ENCODE results near the gene CLEC20A. TPM values are rescaled to one million over a fixed set of nuclear protein-coding genes. Genes with fewer than 3 reads are reported as not detected.

Gene CLEC20A
- total and polyA plus RNA-seq, 2 donors (not counting 1 experiment from before 2014, with no cell fraction given): 4.9 to 5.2 TPM

GRCh38 chr1:178436899-178437298 is 59.9 kb downstream of the CLEC20A start:
- POLR2A ChIA-PET: no interaction called here
- 100% methylated on average over 1 of the region's 2 CpGs for WGBS (ENCODE audit: insufficient coverage)

GRCh38 chr1:178434899-178435435 is 61.8 kb downstream of the CLEC20A start:
- Histone ChIP-seq H3K36me3 (replicated peaks in 1 of 2; ENCODE audit: control extremely low read depth in 1 of 2, control insufficient read depth in 1 of 2, extremely low read depth in 1 of 2, insufficient read depth in 2 of 2, low read length in 1 of 2) (no peaks in the 10 kb centered on the region), H3K4me1 (ENCODE audit: control insufficient read depth in 2 of 2, insufficient read depth in 2 of 2, low read length in 2 of 2) (no peaks in the 10 kb centered on the region), H3K4me3 (ENCODE audit: control extremely low read depth in 1 of 5, extremely low read depth in 1 of 5, insufficient read depth in 1 of 5, low read depth in 2 of 5, low read length in 4 of 5) (no peak overlapping the region), H3K27ac (ENCODE audit: low read length in 2 of 2) (no peak overlapping the region), H4K20me1 (ENCODE audit: control insufficient read depth, insufficient read depth, low read length, poor library complexity, severe bottlenecking) (no peaks in the 10 kb centered on the region), H3K27me3 (replicated peaks in 1 of 4; ENCODE audit: control extremely low read depth in 1 of 4, control insufficient read depth in 3 of 4, insufficient read depth in 4 of 4, low read length in 3 of 4) (no peaks in the 10 kb centered on the region), H3K4me2 (replicated peaks; ENCODE audit: low read depth, low read length, poor library complexity, severe bottlenecking) (no peak overlapping the region), H3K9me3 (ENCODE audit: control extremely low read depth in 1 of 3, control insufficient read depth in 2 of 3, insufficient read depth in 1 of 3, low read length in 2 of 3) (no peaks in the 10 kb centered on the region), H2AFZ (ENCODE audit: insufficient read depth, low read depth, low read length, poor library complexity, severe bottlenecking) (no peak overlapping the region), H3K79me2 (ENCODE audit: control insufficient read depth, insufficient read depth, low read length) (no peaks in the 10 kb centered on the region), H3K9ac (ENCODE audit: low read length) (no peak overlapping the region)
- H3K4me3 Mint-ChIP-seq: no peak overlapping the region
- DNase-seq (no peak), ATAC-seq (ENCODE audit: low read depth) (no peak)
- H3K4me1 Mint-ChIP-seq: no peaks in the 10 kb centered on the region
- TF ChIP-seq CTCF (IDR thresholded peaks at IDR 0.05) (no peak), EZH2 (IDR thresholded peaks at IDR 0.05; ENCODE audit: borderline replicate concordance, insufficient read depth, low read depth, low read length, poor library complexity, severe bottlenecking) (no peak)
- intact Hi-C loops (cut with micrococcal nuclease): no loop called here
- no peaks in the 10 kb centered on the region for H3K9me3 Mint-ChIP-seq (ENCODE audit: insufficient read depth)
- CTCF ChIA-PET: interaction anchor here (0.9 kb wide), 1 partner anchor 14 kb away, joined by 3 read pairs; no protein-coding TSS in a partner anchor
- no peak overlapping the region for H3K27ac Mint-ChIP-seq
- POLR2A ChIA-PET: no interaction called here
- H3K27me3 Mint-ChIP-seq: peaks cover 4% of the 10 kb centered on the region

More at GRCh38 chr1:178436899-178437298, 59.9 kb downstream of the CLEC20A start:
- DNase-seq: no peak
- no peak overlapping the region for H3K4me3 Mint-ChIP-seq
- H3K27ac Mint-ChIP-seq: no peak overlapping the region
- intact Hi-C loops (cut with micrococcal nuclease): no loop called here
- Histone ChIP-seq H3K79me2 (ENCODE audit: control insufficient read depth, insufficient read depth, low read length) (no peaks in the 10 kb centered on the region), H3K27me3 (replicated peaks in 1 of 4; ENCODE audit: control extremely low read depth in 1 of 4, control insufficient read depth in 3 of 4, insufficient read depth in 4 of 4, low read length in 3 of 4) (no peaks in the 10 kb centered on the region), H3K4me3 (ENCODE audit: control extremely low read depth in 1 of 5, extremely low read depth in 1 of 5, insufficient read depth in 1 of 5, low read depth in 2 of 5, low read length in 4 of 5) (no peak overlapping the region), H3K4me2 (replicated peaks; ENCODE audit: low read depth, low read length, poor library complexity, severe bottlenecking) (no peak overlapping the region), H3K9me3 (ENCODE audit: control extremely low read depth in 1 of 3, control insufficient read depth in 2 of 3, insufficient read depth in 1 of 3, low read length in 2 of 3) (no peaks in the 10 kb centered on the region), H3K27ac (ENCODE audit: low read length in 2 of 2) (no peak overlapping the region), H3K36me3 (replicated peaks in 1 of 2; ENCODE audit: control extremely low read depth in 1 of 2, control insufficient read depth in 1 of 2, extremely low read depth in 1 of 2, insufficient read depth in 2 of 2, low read length in 1 of 2) (no peaks in the 10 kb centered on the region), H4K20me1 (ENCODE audit: control insufficient read depth, insufficient read depth, low read length, poor library complexity, severe bottlenecking) (no peaks in the 10 kb centered on the region), H3K4me1 (ENCODE audit: control insufficient read depth in 2 of 2, insufficient read depth in 2 of 2, low read length in 2 of 2) (no peaks in the 10 kb centered on the region), H2AFZ (ENCODE audit: insufficient read depth, low read depth, low read length, poor library complexity, severe bottlenecking) (no peak overlapping the region), H3K9ac (ENCODE audit: low read length) (no peak overlapping the region)
- CTCF ChIA-PET: no interaction called here
- ATAC-seq (ENCODE audit: low read depth): no peak
- TF ChIP-seq CTCF (IDR thresholded peaks at IDR 0.05) (no peak), EZH2 (IDR thresholded peaks at IDR 0.05; ENCODE audit: borderline replicate concordance, insufficient read depth, low read depth, low read length, poor library complexity, severe bottlenecking) (no peak)
- no peaks in the 10 kb centered on the region for H3K4me1 Mint-ChIP-seq
- peaks cover 10% of the 10 kb centered on the region for H3K27me3 Mint-ChIP-seq
- H3K9me3 Mint-ChIP-seq (ENCODE audit: insufficient read depth): no peaks in the 10 kb centered on the region
